Measurements from ENCODE around the gene GARIN5A. TPM values are rescaled to one million over a fixed set of nuclear protein-coding genes. Genes with fewer than 3 reads are reported as not detected.

Gene GARIN5A
- total RNA-seq, 1 donor from 2014 or later = 3.8 TPM

GRCh38 chr19:50493171-50493570 lies 16.5 kb upstream of the GARIN5A start:
- Histone ChIP-seq H3K4me1 (no peaks in the 10 kb centered on the region), H3K27me3 (no peaks in the 10 kb centered on the region), H3K36me3 (no peaks in the 10 kb centered on the region), H3K9me3 (no peaks in the 10 kb centered on the region), H3K4me3 (no peak overlapping the region), H3K27ac (no peak overlapping the region)
- no peak for TF ChIP-seq CTCF (IDR thresholded peaks at IDR 0.05)
- ATAC-seq (no peak), DNase-seq (peak; percentile 36)
- intact Hi-C loops (cut with DNase I) = no loop called here

GRCh38 chr19:50492303-50493052 lies 15.8 kb upstream of the GARIN5A start:
- TF ChIP-seq CTCF (IDR thresholded peaks at IDR 0.05) = no peak
- intact Hi-C loops (cut with DNase I) = no loop called here
- H3K27ac ChIP-seq = no peak overlapping the region
- peak; percentile 66 for ATAC-seq
- H3K36me3 ChIP-seq = no peaks in the 10 kb centered on the region
- DNase-seq = peak; percentile 56
- H3K4me1 ChIP-seq = no peaks in the 10 kb centered on the region
- no peak overlapping the region for H3K4me3 ChIP-seq
- no peaks in the 10 kb centered on the region for H3K27me3 ChIP-seq
- no peaks in the 10 kb centered on the region for H3K9me3 ChIP-seq

- H3K4me1 ChIP-seq = no peaks in the 10 kb centered on the region
- no peak for ATAC-seq
- DNase-seq = peak; percentile 57
- H3K27ac ChIP-seq = no peak overlapping the region
- H3K9me3 ChIP-seq = no peaks in the 10 kb centered on the region
- intact Hi-C loops (cut with DNase I) = no loop called here
- TF ChIP-seq CTCF (IDR thresholded peaks at IDR 0.05) = no peak
- no peaks in the 10 kb centered on the region for H3K36me3 ChIP-seq
- H3K4me3 ChIP-seq = no peak overlapping the region
- no peaks in the 10 kb centered on the region for H3K27me3 ChIP-seq
Measured at GRCh38 chr19:50490991-50491472, 14.4 kb upstream of the GARIN5A start.

- ATAC-seq (no peak), DNase-seq (peak; percentile 52)
- no peak for TF ChIP-seq CTCF (IDR thresholded peaks at IDR 0.05)
- no peak overlapping the region for H3K4me3 ChIP-seq
- no peaks in the 10 kb centered on the region for H3K9me3 ChIP-seq
- H3K4me1 ChIP-seq = no peaks in the 10 kb centered on the region
- intact Hi-C loops (cut with DNase I) = no loop called here
- no peak overlapping the region for H3K27ac ChIP-seq
- no peaks in the 10 kb centered on the region for H3K36me3 ChIP-seq
- no peaks in the 10 kb centered on the region for H3K27me3 ChIP-seq
Measured at GRCh38 chr19:50490411-50490811, 13.8 kb upstream of the GARIN5A start.

GRCh38 chr19:50489461-50490011 lies 12.9 kb upstream of the GARIN5A start:
- H3K9me3 ChIP-seq = no peaks in the 10 kb centered on the region
- peak; percentile 57 for DNase-seq
- H3K4me1 ChIP-seq = no peaks in the 10 kb centered on the region
- peak; percentile 39 for ATAC-seq
- no peaks in the 10 kb centered on the region for H3K27me3 ChIP-seq
- TF ChIP-seq CTCF (IDR thresholded peaks at IDR 0.05) = no peak
- H3K36me3 ChIP-seq = peaks cover 3% of the 10 kb centered on the region
- no peak overlapping the region for H3K4me3 ChIP-seq
- H3K27ac ChIP-seq = no peak overlapping the region
- intact Hi-C loops (cut with DNase I) = no loop called here

All from upper lobe of right lung (tissue), 1 donor.